Measurements from ENCODE around the gene TNC. TPM values are rescaled to one million over a fixed set of nuclear protein-coding genes. Genes with fewer than 3 reads are reported as not detected.

TNC gene
- total RNA-seq, 1 experiment from 2014 or later: 0.60 TPM

DNA sequence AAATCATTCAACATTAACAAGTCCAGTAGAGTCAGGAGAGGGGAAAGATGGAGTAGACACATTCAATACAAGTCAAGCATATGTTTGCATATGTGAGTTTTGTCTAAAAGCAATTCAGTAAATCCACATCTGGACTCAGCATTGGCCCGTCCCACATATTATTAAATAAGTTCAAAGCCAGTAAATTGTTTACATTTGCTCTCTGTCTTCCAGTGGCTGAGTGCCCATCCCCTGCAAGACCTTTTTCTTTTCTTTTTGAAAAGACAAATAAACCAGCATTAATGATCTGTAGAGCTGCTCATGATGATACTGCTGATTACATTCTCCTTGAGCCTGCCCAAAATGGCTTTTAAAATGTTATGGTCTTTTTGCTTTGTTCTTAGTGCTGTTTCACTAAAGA lies 71.1 kb downstream of the TNC start:
- no peak overlapping the region for H2AFZ ChIP-seq (ENCODE audit: low read length)
- DNase-seq: no peak
- H3K4me1 ChIP-seq (ENCODE audit: low read length): no peaks in the 10 kb centered on the region
- H3K9me2 ChIP-seq (replicated peaks; ENCODE audit: insufficient read depth, low read length): no peaks in the 10 kb centered on the region
- no peaks in the 10 kb centered on the region for H3K9me3 ChIP-seq (ENCODE audit: low read length)
- H3K4me3 ChIP-seq (ENCODE audit: low read length): no peak overlapping the region
- H3K9ac ChIP-seq (ENCODE audit: low read length): no peak overlapping the region
- no peak overlapping the region for H3K4me2 ChIP-seq (ENCODE audit: low read depth, low read length, poor library complexity, severe bottlenecking)
- no peaks in the 10 kb centered on the region for H4K20me1 ChIP-seq (ENCODE audit: insufficient read depth, low read depth, low read length)
- no peaks in the 10 kb centered on the region for H3K36me3 ChIP-seq (ENCODE audit: insufficient read depth, low read length)
- H3K27me3 ChIP-seq (ENCODE audit: low read length): no peaks in the 10 kb centered on the region
- H3K79me2 ChIP-seq (ENCODE audit: low read length): no peaks in the 10 kb centered on the region
- no peak overlapping the region for H3K27ac ChIP-seq (ENCODE audit: low read length)

DNA sequence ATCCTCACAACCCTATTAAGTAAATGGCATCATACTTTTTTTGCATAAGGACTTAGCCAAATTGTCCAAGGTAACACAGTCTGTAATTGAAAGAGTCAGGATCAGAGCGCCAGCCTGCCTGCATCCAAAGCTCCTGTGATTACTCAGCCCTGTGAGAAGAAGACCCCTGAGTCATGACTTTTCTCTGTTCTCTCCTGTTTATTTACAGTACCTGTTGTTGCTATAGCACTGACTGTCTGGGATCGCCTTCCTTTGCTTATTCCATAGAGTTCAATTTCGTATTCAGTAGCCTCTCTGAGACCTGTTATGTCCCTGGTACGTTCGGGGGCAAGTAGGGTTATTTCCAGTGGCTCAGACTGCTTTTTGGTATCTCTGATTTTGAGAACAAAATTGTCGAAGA lies 71.8 kb downstream of the TNC start:
- Histone ChIP-seq H3K79me2 (ENCODE audit: low read length) (no peaks in the 10 kb centered on the region), H3K4me1 (ENCODE audit: low read length) (no peaks in the 10 kb centered on the region), H4K20me1 (ENCODE audit: insufficient read depth, low read depth, low read length) (no peaks in the 10 kb centered on the region), H3K27me3 (ENCODE audit: low read length) (no peaks in the 10 kb centered on the region), H3K4me2 (ENCODE audit: low read depth, low read length, poor library complexity, severe bottlenecking) (no peak overlapping the region), H3K36me3 (ENCODE audit: insufficient read depth, low read length) (no peaks in the 10 kb centered on the region), H3K27ac (ENCODE audit: low read length) (no peak overlapping the region), H2AFZ (ENCODE audit: low read length) (no peak overlapping the region), H3K9me2 (replicated peaks; ENCODE audit: insufficient read depth, low read length) (no peaks in the 10 kb centered on the region), H3K4me3 (ENCODE audit: low read length) (no peak overlapping the region), H3K9ac (ENCODE audit: low read length) (no peak overlapping the region), H3K9me3 (ENCODE audit: low read length) (no peaks in the 10 kb centered on the region)
- DNase-seq: no peak

DNA sequence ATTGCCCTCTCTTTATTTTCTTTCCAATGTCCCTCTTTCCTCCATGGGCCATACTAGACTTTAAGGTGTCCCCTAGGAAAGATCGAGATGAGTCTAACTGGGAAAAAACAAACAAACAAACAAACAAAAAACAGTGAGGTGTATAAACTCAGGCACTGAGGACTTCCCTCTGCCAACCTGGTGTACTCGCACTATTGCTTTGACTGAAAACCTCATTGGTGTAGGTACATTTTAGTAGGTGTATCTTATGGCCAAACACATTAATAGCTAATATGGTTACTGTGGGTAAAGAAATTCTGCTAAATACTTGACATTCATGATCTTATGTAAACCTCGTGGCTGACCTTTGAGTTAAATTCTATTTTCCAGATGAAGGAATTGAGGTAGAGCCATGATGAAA lies 74.3 kb downstream of the TNC start:
- no peak for DNase-seq
- Histone ChIP-seq H3K4me3 (ENCODE audit: low read length) (no peak overlapping the region), H3K4me2 (ENCODE audit: low read depth, low read length, poor library complexity, severe bottlenecking) (no peak overlapping the region), H3K27me3 (ENCODE audit: low read length) (no peaks in the 10 kb centered on the region), H3K36me3 (ENCODE audit: insufficient read depth, low read length) (no peaks in the 10 kb centered on the region), H3K4me1 (ENCODE audit: low read length) (no peaks in the 10 kb centered on the region), H3K9ac (ENCODE audit: low read length) (no peak overlapping the region), H3K79me2 (ENCODE audit: low read length) (no peaks in the 10 kb centered on the region), H2AFZ (ENCODE audit: low read length) (no peak overlapping the region), H4K20me1 (ENCODE audit: insufficient read depth, low read depth, low read length) (no peaks in the 10 kb centered on the region), H3K9me2 (replicated peaks; ENCODE audit: insufficient read depth, low read length) (no peaks in the 10 kb centered on the region), H3K27ac (ENCODE audit: low read length) (no peak overlapping the region), H3K9me3 (ENCODE audit: low read length) (no peaks in the 10 kb centered on the region)

DNA sequence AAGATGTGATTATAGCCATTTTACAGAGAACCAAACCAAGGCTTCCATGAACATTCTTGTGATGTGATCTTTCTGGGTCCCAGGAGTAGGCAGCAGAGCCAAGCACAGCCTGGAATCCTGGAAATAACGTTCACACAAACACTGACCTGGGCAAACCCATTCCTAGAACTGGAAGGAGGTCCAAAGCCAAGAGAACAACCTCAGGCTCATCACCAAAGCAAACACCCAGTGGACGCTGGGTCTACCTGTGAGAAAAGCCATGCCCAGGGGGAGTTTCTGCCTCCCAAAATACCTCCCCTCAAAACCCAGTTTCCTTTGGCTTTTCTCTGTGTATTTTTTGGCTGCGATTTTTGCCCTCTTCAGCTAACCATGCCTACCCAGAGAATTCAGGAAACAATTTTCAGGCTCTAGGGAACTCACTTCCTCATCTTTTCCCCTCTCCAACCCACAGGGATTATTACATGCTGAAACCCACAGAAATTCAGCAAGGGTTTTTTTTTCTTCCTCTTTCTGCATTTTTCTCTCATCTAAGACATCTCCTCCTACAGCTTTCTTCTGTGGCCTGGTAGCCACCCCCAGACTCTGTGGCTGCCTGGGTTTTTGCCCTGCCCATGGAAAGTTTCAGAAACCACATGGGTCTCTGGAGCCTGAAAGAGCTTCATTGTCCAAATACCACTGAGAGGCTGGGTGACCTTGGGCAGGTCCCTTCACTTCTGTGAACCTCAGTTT lies 75.0 kb downstream of the TNC start:
- Histone ChIP-seq H4K20me1 (ENCODE audit: insufficient read depth, low read depth, low read length) (no peaks in the 10 kb centered on the region), H3K4me2 (ENCODE audit: low read depth, low read length, poor library complexity, severe bottlenecking) (no peak overlapping the region)

DNA sequence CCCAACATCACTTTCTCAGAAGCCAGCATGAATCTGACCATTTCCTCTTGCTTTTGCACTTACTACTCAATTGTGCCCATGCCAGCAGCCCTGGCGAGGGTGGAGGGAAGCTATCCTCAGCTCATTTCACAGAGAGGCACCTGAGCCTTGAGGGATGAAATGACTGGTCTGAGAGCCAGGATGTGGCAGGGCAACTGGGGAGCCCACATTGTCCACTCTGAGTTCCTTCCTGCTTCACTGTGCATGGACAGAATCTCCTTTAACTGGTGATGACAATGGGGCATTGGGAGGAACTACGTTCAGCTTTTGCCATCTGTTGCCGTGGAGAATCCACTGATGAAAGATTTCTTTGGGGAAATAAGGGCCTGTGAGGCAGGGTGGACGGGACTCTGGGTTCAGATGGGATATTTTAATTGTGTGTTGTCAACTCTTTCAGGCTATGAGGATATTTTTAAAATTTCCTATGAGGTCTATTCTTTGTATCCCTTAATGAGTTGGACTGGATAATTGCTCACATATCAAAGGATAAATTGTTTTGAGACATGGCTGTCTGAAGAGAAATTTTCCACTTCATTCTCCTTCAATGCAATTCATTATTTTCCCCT lies 78.3 kb downstream of the TNC start:
- DNase-seq: no peak
- H3K9me2 ChIP-seq (replicated peaks; ENCODE audit: insufficient read depth, low read length): no peaks in the 10 kb centered on the region
- no peaks in the 10 kb centered on the region for H3K27me3 ChIP-seq (ENCODE audit: low read length)
- no peak overlapping the region for H2AFZ ChIP-seq (ENCODE audit: low read length)
- H3K4me1 ChIP-seq (ENCODE audit: low read length): no peaks in the 10 kb centered on the region
- H3K9ac ChIP-seq (ENCODE audit: low read length): no peak overlapping the region
- no peaks in the 10 kb centered on the region for H3K79me2 ChIP-seq (ENCODE audit: low read length)
- H3K36me3 ChIP-seq (ENCODE audit: insufficient read depth, low read length): no peaks in the 10 kb centered on the region
- no peak overlapping the region for H3K4me3 ChIP-seq (ENCODE audit: low read length)
- H3K27ac ChIP-seq (ENCODE audit: low read length): no peak overlapping the region
- H3K4me2 ChIP-seq (ENCODE audit: low read depth, low read length, poor library complexity, severe bottlenecking): no peak overlapping the region
- H3K9me3 ChIP-seq (ENCODE audit: low read length): no peaks in the 10 kb centered on the region
- H4K20me1 ChIP-seq (ENCODE audit: insufficient read depth, low read depth, low read length): no peaks in the 10 kb centered on the region

More for the DNA sequence above, 75.0 kb downstream of the TNC start:
- no peaks in the 10 kb centered on the region for H3K36me3 ChIP-seq (ENCODE audit: insufficient read depth, low read length)
- no peak overlapping the region for H3K4me3 ChIP-seq (ENCODE audit: low read length)
- no peak overlapping the region for H3K27ac ChIP-seq (ENCODE audit: low read length)
- H2AFZ ChIP-seq (ENCODE audit: low read length): no peak overlapping the region
- no peaks in the 10 kb centered on the region for H3K4me1 ChIP-seq (ENCODE audit: low read length)
- no peaks in the 10 kb centered on the region for H3K27me3 ChIP-seq (ENCODE audit: low read length)
- H3K9ac ChIP-seq (ENCODE audit: low read length): no peak overlapping the region
- H3K79me2 ChIP-seq (ENCODE audit: low read length): no peaks in the 10 kb centered on the region
- H3K9me2 ChIP-seq (replicated peaks; ENCODE audit: insufficient read depth, low read length): no peaks in the 10 kb centered on the region
- DNase-seq: no peak
- H3K9me3 ChIP-seq (ENCODE audit: low read length): no peaks in the 10 kb centered on the region

DNA sequence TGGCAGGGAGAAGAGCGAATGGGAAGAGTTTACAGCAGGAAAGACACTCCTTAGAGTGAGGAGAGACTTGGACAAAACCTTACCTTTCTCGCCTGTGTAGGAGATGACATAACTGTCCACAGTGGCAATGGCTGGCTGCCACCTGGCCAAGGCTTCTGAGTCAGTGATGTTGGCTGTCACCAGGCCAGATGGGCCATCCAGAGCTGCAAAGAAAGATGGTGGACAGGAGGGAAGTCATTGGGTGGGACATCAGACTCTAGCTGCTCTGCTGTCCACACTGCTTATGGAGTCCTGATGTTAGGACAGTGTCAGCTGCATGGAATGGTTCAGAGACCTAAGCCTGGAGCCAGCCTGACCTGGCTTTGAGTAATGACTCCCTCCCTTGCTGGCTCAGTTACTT lies 79.8 kb downstream of the TNC start:
- Histone ChIP-seq H3K4me3 (ENCODE audit: low read length) (no peak overlapping the region), H3K4me1 (ENCODE audit: low read length) (no peaks in the 10 kb centered on the region), H3K9me2 (replicated peaks; ENCODE audit: insufficient read depth, low read length) (no peaks in the 10 kb centered on the region), H3K9ac (ENCODE audit: low read length) (no peak overlapping the region), H3K27ac (ENCODE audit: low read length) (no peak overlapping the region), H4K20me1 (ENCODE audit: insufficient read depth, low read depth, low read length) (no peaks in the 10 kb centered on the region), H3K4me2 (ENCODE audit: low read depth, low read length, poor library complexity, severe bottlenecking) (no peak overlapping the region), H3K27me3 (ENCODE audit: low read length) (no peaks in the 10 kb centered on the region), H3K79me2 (ENCODE audit: low read length) (no peaks in the 10 kb centered on the region), H3K36me3 (ENCODE audit: insufficient read depth, low read length) (no peaks in the 10 kb centered on the region), H2AFZ (ENCODE audit: low read length) (no peak overlapping the region), H3K9me3 (ENCODE audit: low read length) (no peaks in the 10 kb centered on the region)
- DNase-seq: no peak

DNA sequence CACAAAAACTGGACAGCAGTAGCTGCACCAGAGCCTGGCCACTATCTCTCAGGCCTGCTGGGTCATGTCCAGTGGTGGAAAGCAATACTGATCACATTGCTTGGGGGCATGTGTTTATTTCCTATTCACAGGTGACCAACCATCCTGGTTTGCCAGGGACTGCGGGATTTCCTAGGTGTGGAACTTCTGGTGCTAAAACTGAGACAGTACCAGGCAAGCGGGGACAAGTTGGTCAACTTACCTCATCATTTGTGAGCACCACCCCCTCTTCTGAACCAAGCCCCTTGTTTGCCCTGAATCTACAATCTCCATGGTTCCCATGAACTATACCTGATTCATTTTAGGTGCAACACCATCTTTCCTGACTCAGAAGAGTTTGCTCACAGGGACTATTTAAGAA lies 81.3 kb downstream of the TNC start:
- no peak overlapping the region for H2AFZ ChIP-seq (ENCODE audit: low read length)
- no peak for DNase-seq
- H3K9me2 ChIP-seq (replicated peaks; ENCODE audit: insufficient read depth, low read length): no peaks in the 10 kb centered on the region
- H3K9me3 ChIP-seq (ENCODE audit: low read length): no peaks in the 10 kb centered on the region
- no peak overlapping the region for H3K4me3 ChIP-seq (ENCODE audit: low read length)
- H3K27me3 ChIP-seq (ENCODE audit: low read length): no peaks in the 10 kb centered on the region
- H3K79me2 ChIP-seq (ENCODE audit: low read length): no peaks in the 10 kb centered on the region
- no peak overlapping the region for H3K27ac ChIP-seq (ENCODE audit: low read length)
- no peaks in the 10 kb centered on the region for H3K36me3 ChIP-seq (ENCODE audit: insufficient read depth, low read length)
- no peaks in the 10 kb centered on the region for H3K4me1 ChIP-seq (ENCODE audit: low read length)
- H4K20me1 ChIP-seq (ENCODE audit: insufficient read depth, low read depth, low read length): no peaks in the 10 kb centered on the region
- no peak overlapping the region for H3K4me2 ChIP-seq (ENCODE audit: low read depth, low read length, poor library complexity, severe bottlenecking)
- no peak overlapping the region for H3K9ac ChIP-seq (ENCODE audit: low read length)

DNA sequence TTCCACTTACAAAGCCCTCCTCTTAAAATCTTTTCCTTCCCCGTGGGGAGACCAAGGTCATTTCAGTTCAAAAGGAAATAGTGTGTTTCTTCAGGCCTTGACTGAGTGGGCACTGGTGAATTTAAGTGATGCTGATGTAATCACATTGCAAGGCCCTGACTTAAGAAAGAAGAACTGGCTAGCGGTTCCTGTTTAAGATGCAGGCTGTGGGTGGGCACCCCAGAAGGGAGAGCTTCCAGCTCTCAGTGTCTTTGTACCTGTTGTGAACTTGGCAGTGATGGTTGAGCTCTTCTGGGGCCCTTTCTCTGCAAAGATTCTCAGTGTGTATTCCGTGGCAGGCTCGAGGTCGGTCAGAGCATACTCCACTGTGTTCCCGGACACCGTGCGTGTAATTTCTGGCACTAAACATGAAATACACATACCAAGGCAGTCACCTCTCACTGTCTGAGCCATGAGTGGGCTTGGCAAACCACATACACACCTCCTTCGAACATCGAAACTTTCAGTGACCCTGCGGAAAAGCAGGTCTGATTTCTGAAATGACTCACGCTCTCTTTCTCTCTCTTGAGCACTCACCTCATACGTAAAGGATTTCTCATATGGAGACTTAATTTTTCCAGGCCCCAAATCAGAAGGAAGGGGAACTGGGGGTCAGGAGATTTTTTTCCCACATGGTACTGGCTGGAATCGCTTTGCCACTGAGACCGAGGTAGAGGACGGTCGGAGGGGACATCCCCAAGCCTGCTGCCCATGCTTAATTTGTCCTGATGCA lies 81.9 kb downstream of the TNC start:
- H3K9me2 ChIP-seq (replicated peaks; ENCODE audit: insufficient read depth, low read length): no peaks in the 10 kb centered on the region
- no peaks in the 10 kb centered on the region for H3K9me3 ChIP-seq (ENCODE audit: low read length)
- DNase-seq: peak; percentile 47
- no peak overlapping the region for H3K27ac ChIP-seq (ENCODE audit: low read length)
- no peaks in the 10 kb centered on the region for H3K27me3 ChIP-seq (ENCODE audit: low read length)
- no peaks in the 10 kb centered on the region for H4K20me1 ChIP-seq (ENCODE audit: insufficient read depth, low read depth, low read length)
- no peak overlapping the region for H3K4me3 ChIP-seq (ENCODE audit: low read length)
- no peak overlapping the region for H2AFZ ChIP-seq (ENCODE audit: low read length)
- no peaks in the 10 kb centered on the region for H3K79me2 ChIP-seq (ENCODE audit: low read length)
- H3K36me3 ChIP-seq (ENCODE audit: insufficient read depth, low read length): no peaks in the 10 kb centered on the region
- H3K4me1 ChIP-seq (ENCODE audit: low read length): no peaks in the 10 kb centered on the region
- no peak overlapping the region for H3K9ac ChIP-seq (ENCODE audit: low read length)
- no peak overlapping the region for H3K4me2 ChIP-seq (ENCODE audit: low read depth, low read length, poor library complexity, severe bottlenecking)

Measured in Karpas-422 (cell line).